HCT116 (cell line): ENCODE results near the gene SDK1.
"Not testable (repeated sequence)": the region's sequence is repeated elsewhere in the genome, so short reads cannot be mapped to it uniquely, and the experiment has no call there.

Source experiments
- ATF3 ChIP-seq: IDR thresholded peaks from 2 replicates; pipeline ENCODE4 v1.6.1; 2012
- CEBPB ChIP-seq: IDR thresholded peaks from 2 replicates; pipeline ENCODE4 v1.6.1; 2012; ENCODE audit warnings: low read depth
- CTCF ChIP-seq, 3 experiments: fragments of 200-600 bp in 1 of 3; sonication (generic) in 1 of 3; IDR thresholded peaks in 2 of 3; conservative IDR thresholded peaks in 1 of 3; 2 replicates each; pipeline ENCODE4 v1.5.1; 2012 to 2017; ENCODE audit warnings: low read depth in 2 of 3, low read length in 2 of 3, antibody characterized with exemption in 1 of 3, borderline replicate concordance in 1 of 3, control low read depth in 1 of 3, mild to moderate bottlenecking in 1 of 3, mixed read lengths in 1 of 3, mixed run types in 1 of 3, moderate library complexity in 1 of 3; ENCODE audit not compliant: insufficient read depth in 1 of 3
- EGR1 ChIP-seq: IDR thresholded peaks from 2 replicates; pipeline ENCODE4 v1.6.1; 2012; ENCODE audit warnings: low read depth
- EZH2 ChIP-seq: fragments of 200-600 bp; sonication (generic); IDR thresholded peaks from 2 replicates; pipeline ENCODE4 v1.6.1; 2017; ENCODE audit warnings: antibody characterized with exemption, mixed run types
- EZH2phosphoT487 ChIP-seq: fragments of 200-600 bp; IDR thresholded peaks from 2 replicates; pipeline ENCODE4 v1.6.1; 2018; ENCODE audit warnings: antibody characterized with exemption, borderline replicate concordance
- POLR2A ChIP-seq: IDR thresholded peaks from 2 replicates; pipeline ENCODE4 v1.7.0; 2011; ENCODE audit warnings: borderline replicate concordance; ENCODE audit not compliant: insufficient read depth, insufficient read length; ENCODE audit errors: extremely low read depth
- POLR2AphosphoS5 ChIP-seq: IDR thresholded peaks from 2 replicates; pipeline ENCODE4 v1.6.1; 2011; ENCODE audit warnings: mild to moderate bottlenecking, low read depth, low read length, moderate library complexity
- REST ChIP-seq: IDR thresholded peaks from 2 replicates; pipeline ENCODE4 v1.6.1; 2012; ENCODE audit warnings: low read depth
- SIN3A ChIP-seq: IDR thresholded peaks from 2 replicates; pipeline ENCODE4 v1.6.1; 2012; ENCODE audit warnings: low read depth
- TCF7L2 ChIP-seq: IDR thresholded peaks from 2 replicates; pipeline ENCODE4 v1.7.0; 2011; ENCODE audit warnings: borderline replicate concordance, inconsistent platforms; ENCODE audit not compliant: insufficient read depth, insufficient read length; ENCODE audit errors: extremely low read depth
- ZBTB33 ChIP-seq: IDR thresholded peaks from 2 replicates; pipeline ENCODE4 v1.6.1; 2011; ENCODE audit warnings: mild to moderate bottlenecking, low read length, moderate library complexity; ENCODE audit not compliant: insufficient replicate concordance; ENCODE audit errors: extremely low read depth
- ZFX ChIP-seq: fragments of 450-650 bp; IDR thresholded peaks from 2 replicates; pipeline ENCODE4 v1.6.1; 2017
- ZNF274 ChIP-seq: fragments of 200-500 bp; sonication (Bioruptor generic); IDR thresholded peaks from 2 replicates; pipeline ENCODE4 v1.6.1; 2014; ENCODE audit warnings: mild to moderate bottlenecking, low read depth, low read length, inconsistent platforms

- not testable (repeated sequence) for TF ChIP-seq EZH2; CEBPB; EZH2phosphoT487; CTCF (IDR thresholded peaks at IDR 0.05 in 2 of 3, conservative IDR thresholded peaks at IDR 0.05 in 1 of 3; ENCODE audit: borderline replicate concordance in 1 of 3, insufficient read depth in 1 of 3, low read depth in 2 of 3, low read length in 2 of 3); POLR2A; REST; POLR2AphosphoS5; ATF3; ZFX; SIN3A; ZBTB33; EGR1; TCF7L2; ZNF274
Measured at GRCh38 chr7:4260116-4260515, 959.1 kb downstream of the SDK1 start.
